Dendritic cell treated with granulocyte-macrophage colony-stimulating factor and Interleukin-4, amounts not matched to agents 40 ng/mL and 50 ng/mL, for 4 days (primary cell): ENCODE measurements around the gene PNMA3.
"Not testable (repeated sequence)": the region's sequence is repeated elsewhere in the genome, so short reads cannot be mapped to it uniquely, and the experiment has no call there.

Source experiments
- H3K27ac Mint-ChIP-seq: one replicate; pipeline ENCODE4 v1.8.0; 2022; ENCODE audit warnings: mild to moderate bottlenecking, mixed read lengths
- H3K27me3 Mint-ChIP-seq: one replicate; pipeline ENCODE4 v1.8.0; 2022; ENCODE audit warnings: mild to moderate bottlenecking, mixed read lengths
- H3K36me3 Mint-ChIP-seq: one replicate; pipeline ENCODE4 v1.8.0; 2022; ENCODE audit warnings: low read depth, mixed read lengths
- H3K4me1 Mint-ChIP-seq: one replicate; pipeline ENCODE4 v1.8.0; 2022; ENCODE audit warnings: low read depth, mixed read lengths
- H3K4me3 Mint-ChIP-seq: one replicate; pipeline ENCODE4 v1.8.0; 2022; ENCODE audit warnings: mild to moderate bottlenecking, moderate library complexity, mixed read lengths
- H3K9me3 Mint-ChIP-seq: one replicate; pipeline ENCODE4 v1.8.0; 2022; ENCODE audit warnings: mixed read lengths
- intact Hi-C: fragments of 100-400 bp; cut with micrococcal nuclease; formaldehyde crosslinking; loops from one replicate; pipeline ENCODE4 v1.15.0; 2022

Gene PNMA3

DNA sequence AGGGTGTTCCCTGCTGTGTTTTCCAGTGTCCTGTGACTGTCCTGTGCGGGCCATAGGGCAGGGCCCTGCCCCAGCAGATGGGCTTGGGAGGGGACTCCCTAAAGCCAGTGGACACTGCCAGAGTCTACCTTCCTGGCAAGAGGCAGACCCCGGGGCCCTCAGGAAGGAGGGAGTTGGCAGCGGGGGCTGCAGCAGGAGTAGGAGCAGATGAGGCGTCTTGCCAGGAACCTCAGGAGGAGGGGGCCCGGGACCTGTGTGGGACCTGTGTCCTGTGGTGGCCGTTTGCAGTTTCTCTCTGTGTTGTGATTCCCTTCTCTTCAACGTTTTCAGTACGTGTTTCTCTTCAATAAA, 3.8 kb downstream of the PNMA3 start:
- no peaks in the 10 kb centered on the region for H3K36me3 Mint-ChIP-seq
- no peak overlapping the region for H3K4me3 Mint-ChIP-seq
- intact Hi-C loops, result no loop called here
- H3K27me3 Mint-ChIP-seq, result peaks cover 16% of the 10 kb centered on the region
- no peaks in the 10 kb centered on the region for H3K4me1 Mint-ChIP-seq
- no peak overlapping the region for H3K27ac Mint-ChIP-seq
- H3K9me3 Mint-ChIP-seq, result no peaks in the 10 kb centered on the region

DNA sequence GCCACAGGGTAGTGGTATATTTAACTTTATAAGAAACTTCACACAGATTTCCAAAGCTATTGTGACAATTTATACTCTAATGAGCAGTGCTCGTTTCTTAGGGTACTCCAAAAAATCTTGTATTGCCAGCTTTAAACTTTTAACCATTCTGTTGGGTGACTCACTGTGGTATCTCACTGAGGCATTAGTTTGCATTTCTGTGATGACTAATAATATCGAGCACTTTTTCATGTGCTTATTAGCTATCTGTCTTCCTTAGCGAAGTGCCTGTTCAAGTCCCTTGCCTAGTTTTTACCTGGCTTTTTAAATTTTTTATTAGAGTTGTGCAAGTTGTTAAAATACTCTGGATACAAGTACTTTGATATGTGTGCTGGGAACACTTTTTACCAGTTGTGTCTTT, 5.5 kb downstream of the PNMA3 start:
- Mint-ChIP-seq H3K36me3 (no peaks in the 10 kb centered on the region), H3K9me3 (no peaks in the 10 kb centered on the region), H3K4me3 (no peak overlapping the region), H3K4me1 (no peaks in the 10 kb centered on the region), H3K27ac (no peak overlapping the region), H3K27me3 (peaks cover 9% of the 10 kb centered on the region)
- intact Hi-C loops, result no loop called here

DNA sequence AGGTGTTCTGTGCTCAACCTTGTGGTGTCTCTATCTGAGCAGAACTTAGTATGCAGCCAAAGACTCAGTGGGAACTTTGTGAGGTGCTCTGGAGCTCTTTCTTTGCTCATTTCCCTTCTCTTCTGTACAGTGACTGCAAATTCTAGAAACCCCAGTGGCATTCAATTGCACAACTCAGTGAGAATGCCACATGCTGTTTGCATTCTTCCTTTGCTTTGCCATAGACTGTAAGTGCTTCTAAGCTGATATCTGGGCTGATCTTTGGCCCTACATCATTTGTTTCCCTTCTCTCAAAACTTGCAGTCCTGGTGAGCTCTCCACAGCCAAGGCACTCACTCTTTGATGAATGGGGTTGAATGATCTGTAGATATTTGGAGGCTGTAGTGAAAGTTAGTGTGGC, 7.0 kb downstream of the PNMA3 start:
- Mint-ChIP-seq H3K27me3 (no peaks in the 10 kb centered on the region), H3K4me3 (no peak overlapping the region), H3K27ac (no peak overlapping the region), H3K4me1 (no peaks in the 10 kb centered on the region), H3K9me3 (no peaks in the 10 kb centered on the region), H3K36me3 (no peaks in the 10 kb centered on the region)
- intact Hi-C loops, result no loop called here

DNA sequence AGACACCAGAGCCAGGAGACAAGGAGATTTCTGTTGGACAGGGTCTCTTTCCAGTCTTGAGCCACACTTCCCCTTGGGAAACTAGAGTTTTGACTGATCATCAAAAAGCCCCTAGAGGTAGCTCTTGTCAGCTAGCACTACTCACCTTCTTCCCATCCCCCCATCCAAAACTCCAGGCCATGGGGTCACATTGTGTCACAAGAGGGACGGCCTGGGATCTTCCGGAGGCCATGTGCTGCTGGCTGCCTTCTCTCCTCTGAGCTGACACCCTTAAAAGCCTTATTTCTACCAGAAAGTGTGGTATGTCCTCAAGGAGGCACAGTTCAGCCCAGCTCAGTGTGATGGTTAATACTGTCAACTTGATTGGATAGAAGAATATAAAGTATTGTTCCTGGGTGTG, 7.8 kb downstream of the PNMA3 start:
- intact Hi-C loops, result no loop called here
- Mint-ChIP-seq H3K9me3 (no peaks in the 10 kb centered on the region), H3K4me3 (no peak overlapping the region), H3K27me3 (no peaks in the 10 kb centered on the region), H3K27ac (no peak overlapping the region), H3K4me1 (no peaks in the 10 kb centered on the region), H3K36me3 (no peaks in the 10 kb centered on the region)

DNA sequence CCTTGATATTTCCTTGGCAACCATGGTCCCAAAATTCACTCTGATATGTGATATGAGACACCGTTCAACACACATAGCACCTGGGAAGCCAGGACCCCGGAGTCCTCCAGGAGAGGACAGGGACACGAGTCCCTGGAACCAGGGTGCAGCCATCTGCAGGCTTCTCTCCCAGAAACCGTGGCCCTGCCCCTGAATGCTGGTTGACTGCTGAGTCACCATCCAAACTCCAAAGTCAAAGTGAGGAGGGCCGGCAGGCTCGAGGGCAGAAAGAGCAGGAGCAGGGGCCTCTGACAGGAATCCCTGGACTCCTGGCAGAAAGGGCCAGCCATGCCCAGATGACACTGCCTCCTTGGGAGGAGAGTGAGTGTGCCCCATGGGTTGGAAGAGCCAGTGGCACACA, 9.1 kb downstream of the PNMA3 start:
- Mint-ChIP-seq H3K27me3 (no peaks in the 10 kb centered on the region), H3K9me3 (no peaks in the 10 kb centered on the region), H3K4me3 (no peak overlapping the region), H3K4me1 (no peaks in the 10 kb centered on the region), H3K36me3 (no peaks in the 10 kb centered on the region), H3K27ac (no peak overlapping the region)
- intact Hi-C loops, result no loop called here

DNA sequence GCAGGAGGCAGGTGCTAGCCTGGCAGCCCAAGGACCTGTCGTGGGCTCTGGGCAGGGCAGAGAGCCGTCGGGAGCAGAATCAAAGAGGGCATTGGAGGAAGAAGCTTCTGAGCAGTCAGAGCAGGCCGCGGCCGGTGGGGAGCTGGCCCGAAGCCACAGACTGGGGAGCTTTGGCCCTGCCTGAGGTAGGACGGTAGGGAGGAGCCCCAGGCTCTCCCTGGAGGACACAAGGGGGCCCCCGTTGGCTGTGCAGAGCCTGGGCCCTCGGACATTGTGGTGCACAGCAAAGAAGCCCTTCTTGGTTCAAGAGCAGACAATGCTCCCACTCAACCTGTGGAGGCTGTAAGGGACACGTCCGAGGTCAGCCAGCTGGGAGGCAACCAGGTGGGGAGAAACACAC, 10.1 kb downstream of the PNMA3 start:
- H3K36me3 Mint-ChIP-seq, H3K4me1 Mint-ChIP-seq, intact Hi-C loops, H3K27ac Mint-ChIP-seq, H3K27me3 Mint-ChIP-seq, H3K9me3 Mint-ChIP-seq, H3K4me3 Mint-ChIP-seq: not testable (repeated sequence)

DNA sequence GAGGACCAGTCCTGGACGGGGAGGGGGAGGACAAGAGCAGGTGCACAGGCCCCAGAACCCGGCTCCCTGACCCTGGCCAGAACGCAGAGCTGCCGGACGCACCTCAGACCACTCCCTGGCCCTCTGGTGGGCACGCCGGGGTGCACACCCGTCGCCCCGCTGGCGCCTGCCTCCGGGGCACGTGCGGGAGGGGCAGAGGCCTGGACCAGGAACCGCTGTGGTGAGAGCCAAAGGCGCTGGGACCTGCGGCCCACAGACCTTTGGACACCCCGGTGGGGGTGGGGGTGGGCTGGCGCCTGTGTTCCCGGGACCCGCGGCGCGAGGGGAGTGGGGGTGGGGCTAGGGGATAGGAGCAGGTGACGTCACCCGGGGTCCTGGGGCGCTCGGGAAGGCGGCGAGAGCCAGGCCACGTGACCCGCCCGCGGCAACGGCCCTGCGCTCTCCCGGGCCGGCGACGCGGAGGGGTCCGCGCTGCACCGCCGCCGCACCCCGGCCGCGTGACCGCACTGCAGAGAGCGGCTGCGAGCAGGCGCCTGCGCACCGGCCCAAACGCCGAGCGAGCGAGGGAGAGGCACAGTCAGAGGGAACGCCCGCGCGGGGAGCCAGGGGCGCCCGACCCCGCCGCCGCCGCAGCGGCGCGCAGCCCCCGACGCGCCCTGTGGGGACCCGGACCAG, 15.8 kb downstream of the PNMA3 start, which contains the start of gene PNMA6A:
Gene PNMA6A (plus strand): TSS at position 546 of the 675 bp plus-strand sequence. CDS start 609 bp downstream, outside the sequence.
- not testable (repeated sequence) for H3K27ac Mint-ChIP-seq

DNA sequence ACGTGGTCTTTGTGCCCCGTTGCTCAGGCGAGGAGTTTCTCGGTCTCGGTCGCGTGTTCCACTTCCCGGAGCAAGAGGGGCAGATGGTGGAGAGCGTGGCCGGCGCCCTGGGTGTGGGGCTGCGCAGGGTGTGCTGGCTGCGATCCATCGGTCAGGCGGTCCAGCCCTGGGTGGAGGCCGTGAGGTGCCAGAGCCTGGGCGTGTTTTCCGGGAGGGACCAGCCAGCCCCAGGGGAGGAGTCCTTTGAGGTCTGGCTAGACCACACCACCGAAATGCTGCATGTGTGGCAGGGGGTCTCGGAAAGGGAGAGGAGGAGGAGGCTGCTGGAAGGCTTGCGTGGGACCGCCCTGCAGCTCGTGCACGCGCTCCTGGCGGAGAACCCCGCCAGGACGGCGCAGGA, 17.1 kb downstream of the PNMA3 start:
- H3K4me1 Mint-ChIP-seq, H3K27me3 Mint-ChIP-seq: not testable (repeated sequence)

More for the DNA sequence above, 15.8 kb downstream of the PNMA3 start, which contains the start of gene PNMA6A:
- H3K9me3 Mint-ChIP-seq, H3K4me3 Mint-ChIP-seq, H3K36me3 Mint-ChIP-seq, H3K27me3 Mint-ChIP-seq, intact Hi-C loops, H3K4me1 Mint-ChIP-seq: not testable (repeated sequence)

DNA sequence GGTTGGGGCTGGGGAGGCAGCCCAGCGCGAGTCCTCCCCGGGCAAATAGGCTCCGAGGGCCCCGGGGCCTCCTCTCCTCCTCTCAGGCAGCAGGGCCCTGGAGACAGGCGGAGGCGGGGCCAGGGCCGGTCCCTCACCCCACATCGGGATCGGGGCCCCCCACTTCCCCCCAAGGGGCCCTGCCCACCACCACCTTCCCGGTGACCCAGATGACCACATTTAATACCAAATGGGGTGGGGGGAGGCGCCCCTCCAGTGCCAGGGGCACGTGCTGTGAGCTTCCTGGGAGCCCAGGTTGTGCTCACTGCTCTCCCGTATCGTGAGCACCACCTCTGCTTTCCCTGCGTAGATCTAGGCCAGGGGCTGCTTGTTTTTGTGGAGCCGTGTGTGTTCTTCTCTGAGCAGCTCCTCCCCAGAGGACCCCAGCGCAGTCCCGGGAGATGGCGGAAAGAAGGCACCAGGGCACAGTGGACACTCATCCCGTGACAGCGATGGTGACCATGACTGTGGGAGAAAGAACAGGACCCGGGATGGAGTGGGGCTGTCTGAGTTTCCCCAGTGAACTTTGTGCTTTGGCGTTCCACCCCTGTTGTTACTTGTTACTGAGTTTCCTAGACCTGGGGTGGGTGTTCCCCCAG, 18.1 kb downstream of the PNMA3 start:
- no peak overlapping the region for H3K27ac Mint-ChIP-seq
- H3K9me3 Mint-ChIP-seq, result no peaks in the 10 kb centered on the region
- intact Hi-C loops, result no loop called here
- H3K36me3 Mint-ChIP-seq, result no peaks in the 10 kb centered on the region
- H3K4me3 Mint-ChIP-seq, result no peak overlapping the region
- no peaks in the 10 kb centered on the region for H3K4me1 Mint-ChIP-seq
- H3K27me3 Mint-ChIP-seq, result peaks cover 2% of the 10 kb centered on the region

More for the DNA sequence above, 17.1 kb downstream of the PNMA3 start:
- H3K9me3 Mint-ChIP-seq, intact Hi-C loops, H3K27ac Mint-ChIP-seq, H3K4me3 Mint-ChIP-seq, H3K36me3 Mint-ChIP-seq: not testable (repeated sequence)

DNA sequence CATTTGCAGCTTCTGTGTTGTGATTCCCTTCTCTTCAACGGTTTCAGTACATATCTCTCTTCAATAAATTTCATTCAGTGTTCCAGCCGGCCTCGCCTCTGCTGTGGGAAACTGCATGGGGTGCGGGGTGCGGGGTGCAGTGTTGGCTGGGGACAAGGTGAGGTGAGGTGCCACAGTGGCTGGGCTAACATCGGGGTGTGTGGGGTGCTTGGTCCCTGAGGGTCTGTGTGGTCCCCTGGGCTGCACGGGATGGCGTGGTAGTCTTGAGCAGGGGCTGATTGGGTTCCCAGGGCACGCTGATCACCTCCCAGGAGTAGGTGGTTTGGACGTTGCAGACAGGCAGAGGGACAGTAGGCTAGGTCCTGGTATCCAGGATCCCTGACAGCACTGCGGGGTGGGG, 18.7 kb downstream of the PNMA3 start:
- Mint-ChIP-seq H3K4me3 (no peak overlapping the region), H3K27ac (no peak overlapping the region), H3K27me3 (peaks cover 2% of the 10 kb centered on the region), H3K4me1 (no peaks in the 10 kb centered on the region), H3K9me3 (no peaks in the 10 kb centered on the region), H3K36me3 (no peaks in the 10 kb centered on the region)
- intact Hi-C loops, result no loop called here

DNA sequence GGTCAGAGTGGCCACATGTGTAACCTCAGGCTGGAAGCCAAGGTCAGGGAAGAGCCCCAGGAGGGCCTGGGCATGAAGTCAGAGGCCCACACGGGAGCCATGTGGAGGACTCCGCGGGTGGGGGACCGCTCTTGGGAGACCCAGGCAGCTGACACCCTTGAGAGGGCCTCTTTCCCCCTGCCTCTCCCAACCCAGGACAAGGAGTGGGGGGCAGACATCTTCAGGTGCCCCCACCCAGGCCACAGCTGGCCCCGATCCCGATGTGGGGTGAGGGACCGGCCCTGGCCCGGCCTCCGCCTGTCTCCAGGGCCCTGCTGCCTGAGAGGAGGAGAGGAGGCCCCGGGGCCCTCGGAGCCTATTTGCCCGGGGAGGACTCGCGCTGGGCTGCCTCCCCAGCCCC, 19.1 kb downstream of the PNMA3 start:
- H3K27me3 Mint-ChIP-seq, result peaks cover 2% of the 10 kb centered on the region
- intact Hi-C loops, result no loop called here
- H3K36me3 Mint-ChIP-seq, result no peaks in the 10 kb centered on the region
- no peaks in the 10 kb centered on the region for H3K4me1 Mint-ChIP-seq
- no peak overlapping the region for H3K27ac Mint-ChIP-seq
- H3K9me3 Mint-ChIP-seq, result no peaks in the 10 kb centered on the region
- no peak overlapping the region for H3K4me3 Mint-ChIP-seq

DNA sequence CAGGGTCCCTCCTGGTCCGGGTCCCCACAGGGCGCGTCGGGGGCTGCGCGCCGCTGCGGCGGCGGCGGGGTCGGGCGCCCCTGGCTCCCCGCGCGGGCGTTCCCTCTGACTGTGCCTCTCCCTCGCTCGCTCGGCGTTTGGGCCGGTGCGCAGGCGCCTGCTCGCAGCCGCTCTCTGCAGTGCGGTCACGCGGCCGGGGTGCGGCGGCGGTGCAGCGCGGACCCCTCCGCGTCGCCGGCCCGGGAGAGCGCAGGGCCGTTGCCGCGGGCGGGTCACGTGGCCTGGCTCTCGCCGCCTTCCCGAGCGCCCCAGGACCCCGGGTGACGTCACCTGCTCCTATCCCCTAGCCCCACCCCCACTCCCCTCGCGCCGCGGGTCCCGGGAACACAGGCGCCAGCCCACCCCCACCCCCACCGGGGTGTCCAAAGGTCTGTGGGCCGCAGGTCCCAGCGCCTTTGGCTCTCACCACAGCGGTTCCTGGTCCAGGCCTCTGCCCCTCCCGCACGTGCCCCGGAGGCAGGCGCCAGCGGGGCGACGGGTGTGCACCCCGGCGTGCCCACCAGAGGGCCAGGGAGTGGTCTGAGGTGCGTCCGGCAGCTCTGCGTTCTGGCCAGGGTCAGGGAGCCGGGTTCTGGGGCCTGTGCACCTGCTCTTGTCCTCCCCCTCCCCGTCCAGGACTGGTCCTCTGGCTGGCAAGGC, 21.3 kb downstream of the PNMA3 start:
- H3K9me3 Mint-ChIP-seq, H3K27me3 Mint-ChIP-seq, intact Hi-C loops, H3K27ac Mint-ChIP-seq, H3K4me1 Mint-ChIP-seq, H3K4me3 Mint-ChIP-seq, H3K36me3 Mint-ChIP-seq: not testable (repeated sequence)

DNA sequence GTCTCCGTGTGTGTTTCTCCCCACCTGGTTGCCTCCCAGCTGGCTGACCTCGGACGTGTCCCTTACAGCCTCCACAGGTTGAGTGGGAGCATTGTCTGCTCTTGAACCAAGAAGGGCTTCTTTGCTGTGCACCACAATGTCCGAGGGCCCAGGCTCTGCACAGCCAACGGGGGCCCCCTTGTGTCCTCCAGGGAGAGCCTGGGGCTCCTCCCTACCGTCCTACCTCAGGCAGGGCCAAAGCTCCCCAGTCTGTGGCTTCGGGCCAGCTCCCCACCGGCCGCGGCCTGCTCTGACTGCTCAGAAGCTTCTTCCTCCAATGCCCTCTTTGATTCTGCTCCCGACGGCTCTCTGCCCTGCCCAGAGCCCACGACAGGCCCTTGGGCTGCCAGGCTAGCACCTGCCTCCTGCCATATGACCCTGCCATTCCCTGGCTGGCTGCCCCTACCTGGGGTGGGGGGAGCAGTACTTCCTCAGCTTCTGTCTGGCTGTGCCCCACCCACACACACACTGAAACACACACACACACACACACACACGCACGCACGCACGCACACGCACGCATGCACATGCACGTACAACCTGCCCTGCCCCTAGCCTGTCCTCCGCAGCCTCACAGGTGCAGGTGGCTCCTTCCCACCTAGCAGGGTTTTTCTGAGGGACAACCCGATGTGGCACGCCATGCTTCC, 27.1 kb downstream of the PNMA3 start:
- H3K36me3 Mint-ChIP-seq, H3K4me1 Mint-ChIP-seq, H3K27me3 Mint-ChIP-seq, H3K4me3 Mint-ChIP-seq, H3K27ac Mint-ChIP-seq, H3K9me3 Mint-ChIP-seq, intact Hi-C loops: not testable (repeated sequence)

DNA sequence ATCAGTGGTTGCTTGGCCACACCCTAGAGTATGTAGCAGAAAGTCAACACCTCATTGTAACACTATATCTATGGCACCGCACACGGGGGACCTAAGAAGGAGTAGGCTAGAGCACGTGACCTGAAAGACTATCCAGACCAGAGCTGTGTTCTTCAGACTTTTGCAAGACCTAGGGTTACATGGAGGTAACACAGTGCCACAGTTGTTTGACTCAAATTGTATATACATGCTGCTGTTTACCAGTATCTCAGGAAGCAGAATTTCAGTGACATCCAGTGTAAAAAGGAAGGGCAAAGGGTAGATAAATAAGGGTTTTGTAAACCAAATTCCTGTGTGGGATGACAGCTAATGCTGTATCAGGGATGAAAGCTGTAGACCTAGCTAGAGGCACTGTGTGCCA, 46.1 kb downstream of the PNMA3 start:
- Mint-ChIP-seq H3K27me3 (peaks cover 9% of the 10 kb centered on the region), H3K4me1 (no peaks in the 10 kb centered on the region), H3K27ac (no peak overlapping the region), H3K9me3 (peaks cover 37% of the 10 kb centered on the region), H3K4me3 (no peak overlapping the region), H3K36me3 (no peaks in the 10 kb centered on the region)
- intact Hi-C loops, result no loop called here
